Nephron (organoid): Measurements from ENCODE around the gene NF2.
"Not testable (repeated sequence)": the region's sequence is repeated elsewhere in the genome, so short reads cannot be mapped to it uniquely, and the experiment has no call there.

Source experiments
- H3K27ac Mint-ChIP-seq, 3 experiments: 2 replicates each; pipeline ENCODE4 v1.8.0; 2020; ENCODE audit warnings: mixed read lengths in 3 of 3, mild to moderate bottlenecking in 2 of 3, moderate library complexity in 1 of 3
- H3K27me3 Mint-ChIP-seq: 2 replicates; pipeline ENCODE4 v1.8.0; 2021; ENCODE audit warnings: low read depth, mild to moderate bottlenecking, moderate library complexity, mixed read lengths
- H3K36me3 Mint-ChIP-seq: 2 replicates; pipeline ENCODE4 v1.8.0; 2020; ENCODE audit warnings: low read depth, mixed read lengths
- H3K4me1 Mint-ChIP-seq: 2 replicates; pipeline ENCODE4 v1.8.0; 2020; ENCODE audit warnings: mixed read lengths
- H3K4me3 Mint-ChIP-seq, 3 experiments: 2 replicates each; pipeline ENCODE4 v1.8.0; 2020; ENCODE audit warnings: mild to moderate bottlenecking in 3 of 3, mixed read lengths in 3 of 3, moderate library complexity in 2 of 3
- H3K9me3 Mint-ChIP-seq: 2 replicates; pipeline ENCODE4 v1.8.0; 2020; ENCODE audit warnings: mixed read lengths
- CTCF ChIP-seq, 3 experiments: fragments of 200-600 bp; sonication (generic); IDR thresholded peaks; one replicate each; pipeline ENCODE4 v1.5.0; 2021; ENCODE audit warnings: antibody characterized with exemption in 3 of 3; ENCODE audit not compliant: unreplicated experiment in 3 of 3

The NF2 gene

DNA sequence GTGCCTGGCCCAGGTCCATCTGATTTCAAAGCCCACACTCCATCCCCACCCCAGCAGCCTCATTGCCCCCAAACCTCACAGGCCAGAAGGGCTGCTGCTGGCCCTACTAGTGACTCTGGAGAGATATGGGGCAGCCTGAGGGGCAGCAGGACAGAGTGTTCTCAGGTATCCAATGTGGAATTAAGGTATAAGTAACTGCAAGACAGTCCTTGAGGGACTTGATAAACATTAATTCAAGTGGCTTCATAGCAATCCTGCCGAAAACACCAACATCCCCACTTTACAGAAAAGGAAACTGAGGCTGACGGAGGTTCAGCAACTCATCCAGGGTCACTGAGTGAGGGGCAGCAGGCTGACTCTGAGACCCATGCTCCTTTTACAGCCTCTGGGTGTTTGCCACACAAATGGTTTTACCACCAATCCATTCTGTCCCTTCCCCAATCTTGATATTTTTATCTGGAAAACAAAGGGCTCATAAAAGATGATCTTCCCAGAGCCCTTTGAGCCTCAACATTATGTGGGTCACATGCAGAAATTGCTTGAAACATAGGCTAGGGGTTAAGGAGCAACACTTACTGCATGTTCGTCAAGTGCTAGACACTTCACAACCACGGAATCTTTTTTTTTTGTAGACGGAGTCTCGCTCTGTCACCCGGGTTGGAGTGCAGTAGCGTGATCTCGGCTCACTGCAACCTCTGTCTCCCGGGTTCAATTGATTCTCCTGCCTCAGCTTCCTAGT is 24.8 kb upstream of the NF2 start:
- H3K9me3 Mint-ChIP-seq: no peaks in the 10 kb centered on the region
- no peaks in the 10 kb centered on the region for H3K4me1 Mint-ChIP-seq
- peak overlapping the region in 1 of 3 experiments; percentile 19 for H3K4me3 Mint-ChIP-seq
- no peak for TF ChIP-seq CTCF (IDR thresholded peaks at IDR 0.05; ENCODE audit: unreplicated experiment in 3 of 3)
- peaks cover 14% of the 10 kb centered on the region for H3K36me3 Mint-ChIP-seq
- no peak overlapping the region for H3K27ac Mint-ChIP-seq
- no peaks in the 10 kb centered on the region for H3K27me3 Mint-ChIP-seq

- no peak for TF ChIP-seq CTCF (IDR thresholded peaks at IDR 0.05; ENCODE audit: unreplicated experiment in 3 of 3)
- H3K4me3 Mint-ChIP-seq: peak overlapping the region; percentile 93 to 97 (median 96)
- no peaks in the 10 kb centered on the region for H3K27me3 Mint-ChIP-seq
- H3K36me3 Mint-ChIP-seq: peaks cover 11% of the 10 kb centered on the region
- H3K9me3 Mint-ChIP-seq: no peaks in the 10 kb centered on the region
- no peaks in the 10 kb centered on the region for H3K4me1 Mint-ChIP-seq
- peak overlapping the region; percentile 89 to 98 (median 96) for H3K27ac Mint-ChIP-seq
Observed at GRCh38 chr22:29580200-29580810, 23.1 kb upstream of the NF2 start.

DNA sequence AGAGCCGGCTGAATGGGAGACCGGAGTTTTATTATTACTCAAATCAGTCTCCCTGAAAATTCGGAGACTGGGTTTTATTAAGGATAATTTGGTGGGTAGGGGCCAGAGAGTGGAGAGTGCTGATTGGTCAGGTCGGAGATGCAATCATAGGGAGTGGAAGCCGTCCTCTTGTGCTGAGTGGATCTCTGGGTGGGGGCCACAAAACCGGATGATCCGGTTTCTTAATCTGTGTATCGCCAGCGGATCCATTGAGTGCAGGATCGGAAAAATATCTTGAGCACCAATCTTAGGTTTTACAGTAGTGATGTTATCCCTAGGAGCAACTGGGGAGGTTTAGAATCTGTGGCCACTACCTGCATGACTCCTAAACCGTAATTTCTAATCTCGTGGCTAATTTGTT is 21.6 kb upstream of the NF2 start:
- no peak for TF ChIP-seq CTCF (IDR thresholded peaks at IDR 0.05; ENCODE audit: unreplicated experiment in 3 of 3)
- H3K36me3 Mint-ChIP-seq: peaks cover 8% of the 10 kb centered on the region
- peak overlapping the region; percentile 72 to 98 (median 89) for H3K27ac Mint-ChIP-seq
- peak overlapping the region; percentile 93 to 97 (median 96) for H3K4me3 Mint-ChIP-seq
- no peaks in the 10 kb centered on the region for H3K9me3 Mint-ChIP-seq
- no peaks in the 10 kb centered on the region for H3K27me3 Mint-ChIP-seq
- no peaks in the 10 kb centered on the region for H3K4me1 Mint-ChIP-seq

GRCh38 chr22:29584975-29585374 is 18.5 kb upstream of the NF2 start:
- Mint-ChIP-seq H3K4me3 (no peak overlapping the region), H3K36me3 (peaks cover 1% of the 10 kb centered on the region), H3K27me3 (no peaks in the 10 kb centered on the region), H3K4me1 (no peaks in the 10 kb centered on the region), H3K9me3 (no peaks in the 10 kb centered on the region), H3K27ac (no peak overlapping the region)
- no peak for TF ChIP-seq CTCF (IDR thresholded peaks at IDR 0.05; ENCODE audit: unreplicated experiment in 3 of 3)

DNA sequence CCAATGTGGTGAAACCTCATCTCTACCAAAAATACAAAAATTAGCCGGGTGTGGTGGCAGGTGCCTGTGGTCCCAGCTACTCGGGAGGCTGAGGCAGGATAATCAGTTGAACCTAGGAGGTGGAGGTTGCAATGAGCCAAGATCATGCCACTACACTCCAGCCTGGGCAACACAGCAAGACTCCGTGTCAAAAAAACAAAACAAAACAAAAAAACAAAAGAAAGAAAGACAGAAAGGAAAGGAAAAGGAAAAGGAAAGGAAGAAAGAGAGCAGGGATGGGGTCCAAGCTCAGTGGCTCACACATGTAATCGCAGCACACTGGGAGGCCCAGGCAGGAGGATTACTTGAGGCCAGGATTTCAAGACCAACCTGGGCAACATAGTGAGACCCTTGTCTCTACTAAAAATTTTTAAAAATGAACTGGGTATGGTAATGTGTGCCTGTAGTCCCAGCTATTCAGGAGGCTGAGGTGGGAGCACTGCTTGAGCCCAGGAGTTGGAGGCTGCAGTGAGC is 17.2 kb upstream of the NF2 start:
- H3K4me3 Mint-ChIP-seq, H3K27me3 Mint-ChIP-seq, H3K27ac Mint-ChIP-seq, H3K4me1 Mint-ChIP-seq, H3K9me3 Mint-ChIP-seq, H3K36me3 Mint-ChIP-seq: not testable (repeated sequence)

DNA sequence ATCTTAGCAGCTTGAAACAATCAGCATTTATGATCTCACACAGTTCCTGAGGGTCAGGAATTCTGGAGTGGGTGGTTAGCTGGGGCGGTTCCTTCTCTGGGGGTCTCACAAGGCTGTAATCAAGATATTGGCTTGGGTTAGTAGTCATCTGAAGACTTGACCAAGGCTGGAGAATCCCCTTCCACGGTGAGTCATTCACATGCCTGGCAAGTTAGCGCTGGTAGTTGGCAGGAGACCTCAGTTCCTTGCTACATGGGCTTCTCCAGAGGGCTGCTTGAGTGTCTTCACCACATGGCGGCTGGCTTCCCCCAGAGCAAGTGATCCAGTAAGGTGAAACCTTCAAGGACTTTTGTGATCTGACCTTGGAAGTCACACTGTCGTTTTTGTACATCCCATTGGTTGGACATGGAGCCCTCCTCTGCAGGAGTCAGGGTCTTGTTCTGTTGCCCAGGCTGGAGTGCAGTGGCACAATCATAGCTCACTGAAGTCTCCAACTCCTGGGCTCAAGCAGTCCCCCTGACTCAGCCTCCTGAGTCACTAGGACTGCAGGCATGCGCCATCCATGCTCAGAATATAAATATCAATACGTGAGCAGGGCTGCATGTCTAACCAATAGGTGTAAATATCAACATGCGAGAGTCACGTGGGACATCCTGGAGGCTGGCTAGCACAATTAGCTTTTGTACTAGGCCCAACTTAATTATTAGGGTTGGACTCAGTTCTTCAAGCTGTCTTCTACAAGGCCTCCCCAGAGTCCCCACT is 15.3 kb upstream of the NF2 start:
- Mint-ChIP-seq H3K9me3 (no peaks in the 10 kb centered on the region), H3K27ac (no peak overlapping the region), H3K27me3 (no peaks in the 10 kb centered on the region), H3K4me3 (no peak overlapping the region), H3K36me3 (no peaks in the 10 kb centered on the region), H3K4me1 (no peaks in the 10 kb centered on the region)
- no peak for TF ChIP-seq CTCF (IDR thresholded peaks at IDR 0.05; ENCODE audit: unreplicated experiment in 3 of 3)
